Measurements from ENCODE around the gene ANKHD1.

DNA sequence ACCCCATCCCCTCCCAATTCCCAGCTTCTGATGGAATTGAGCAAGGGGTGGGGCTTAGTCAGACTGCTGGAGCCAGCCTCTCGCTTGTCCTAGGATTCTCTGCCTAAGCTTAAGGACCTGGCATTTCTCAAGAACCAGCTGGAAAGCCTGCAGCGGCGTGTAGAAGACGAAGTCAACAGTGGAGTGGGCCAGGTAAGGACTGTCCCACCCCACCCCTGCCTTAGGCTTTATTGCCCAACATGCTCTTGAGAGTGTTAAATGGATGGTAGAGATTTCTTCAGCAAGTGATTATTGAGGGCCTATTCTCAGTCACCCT is 164.1 kb downstream of the ANKHD1 start:
- no peak for TF ChIP-seq EZH2phosphoT487 (IDR thresholded peaks at IDR 0.05; ENCODE audit: insufficient read depth, low read depth)
- no peak for TF ChIP-seq EZH2 (IDR thresholded peaks at IDR 0.05; ENCODE audit: insufficient read depth, poor library complexity, severe bottlenecking)
